CD4-positive, alpha-beta T cell treated with Interleukin-4 for 1 hour (primary cell): Measurements from ENCODE around the gene MOSPD3.
"Not testable (repeated sequence)": the region's sequence is repeated elsewhere in the genome, so short reads cannot be mapped to it uniquely, and the experiment has no call there.

ENCODE experiments used
- DNase-seq, 2 donors: peaks; one replicate each; pipeline ENCODE4 v3.0.0-alpha.2; 2020 to 2022

The MOSPD3 gene, protein sequence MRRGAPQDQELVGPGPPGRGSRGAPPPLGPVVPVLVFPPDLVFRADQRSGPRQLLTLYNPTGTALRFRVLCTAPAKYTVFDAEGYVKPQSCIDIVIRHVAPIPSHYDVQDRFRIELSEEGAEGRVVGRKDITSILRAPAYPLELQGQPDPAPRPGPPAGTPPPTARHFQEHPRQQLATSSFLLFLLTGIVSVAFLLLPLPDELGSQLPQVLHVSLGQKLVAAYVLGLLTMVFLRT

DNA sequence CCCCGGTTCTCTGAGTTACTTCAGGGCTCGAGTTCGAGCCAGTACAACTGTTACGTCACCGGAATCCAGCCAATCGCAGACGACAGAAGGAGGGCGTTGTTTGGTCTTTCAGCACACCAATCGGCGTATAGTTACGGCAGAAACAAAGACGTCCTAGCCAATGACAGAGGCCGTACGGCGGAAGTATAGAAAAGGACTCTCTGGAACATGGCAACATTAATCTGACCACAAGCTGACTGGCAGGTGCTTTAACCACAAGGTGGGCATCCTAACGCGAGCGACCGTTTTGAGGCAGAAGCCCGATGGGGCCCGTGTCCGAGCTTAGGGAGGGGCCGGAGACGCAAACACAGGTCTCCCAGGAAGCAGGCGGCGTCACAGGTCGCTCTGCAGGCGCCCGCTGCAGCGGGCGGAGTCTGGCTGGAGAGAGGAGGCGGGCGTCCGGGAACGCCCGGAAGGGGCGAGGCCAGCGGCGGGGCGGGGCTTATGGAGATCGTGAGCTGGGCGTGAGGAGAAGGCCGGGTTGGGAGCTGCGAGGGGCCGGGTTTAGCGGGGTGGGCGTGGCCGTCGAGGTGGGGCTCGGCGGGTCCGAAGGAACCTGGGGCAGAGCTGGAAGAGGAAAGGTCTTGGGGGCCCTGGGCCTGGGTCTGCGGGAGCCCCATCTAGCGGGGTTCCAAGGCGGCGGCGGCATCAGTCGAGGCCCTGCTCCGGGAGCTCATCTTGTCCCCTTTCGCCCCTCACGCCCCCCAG, at the start of gene MOSPD3:
Gene MOSPD3 (plus strand): TSS at position 558 of the 747 bp plus-strand sequence. CDS start 252 bp downstream, outside the sequence.
- DNase-seq: peak; percentile 98

DNA sequence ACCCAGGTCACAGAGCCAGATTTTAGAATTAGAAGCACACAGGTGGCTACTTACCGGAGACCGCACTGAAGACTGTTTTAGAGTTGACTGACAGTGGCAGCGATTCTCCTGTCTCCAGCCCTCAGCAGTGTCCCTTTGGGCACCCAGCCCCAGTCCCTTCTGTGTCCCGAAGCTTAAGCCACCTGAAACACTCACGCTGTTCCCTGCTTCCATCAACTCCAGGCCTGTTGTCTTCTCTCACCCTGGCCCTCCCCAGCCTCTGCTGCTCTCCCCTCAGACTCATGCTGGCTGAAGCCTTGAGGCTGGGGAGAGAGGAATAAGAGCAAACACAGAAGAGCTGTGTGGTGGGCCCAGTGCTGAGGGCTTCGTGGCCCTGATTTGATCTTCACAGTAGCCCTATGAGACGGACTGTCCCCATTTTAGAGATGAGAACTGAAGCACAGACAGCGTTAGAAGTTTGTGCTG, 49.2 kb upstream of the MOSPD3 start:
- no peak for DNase-seq

DNA sequence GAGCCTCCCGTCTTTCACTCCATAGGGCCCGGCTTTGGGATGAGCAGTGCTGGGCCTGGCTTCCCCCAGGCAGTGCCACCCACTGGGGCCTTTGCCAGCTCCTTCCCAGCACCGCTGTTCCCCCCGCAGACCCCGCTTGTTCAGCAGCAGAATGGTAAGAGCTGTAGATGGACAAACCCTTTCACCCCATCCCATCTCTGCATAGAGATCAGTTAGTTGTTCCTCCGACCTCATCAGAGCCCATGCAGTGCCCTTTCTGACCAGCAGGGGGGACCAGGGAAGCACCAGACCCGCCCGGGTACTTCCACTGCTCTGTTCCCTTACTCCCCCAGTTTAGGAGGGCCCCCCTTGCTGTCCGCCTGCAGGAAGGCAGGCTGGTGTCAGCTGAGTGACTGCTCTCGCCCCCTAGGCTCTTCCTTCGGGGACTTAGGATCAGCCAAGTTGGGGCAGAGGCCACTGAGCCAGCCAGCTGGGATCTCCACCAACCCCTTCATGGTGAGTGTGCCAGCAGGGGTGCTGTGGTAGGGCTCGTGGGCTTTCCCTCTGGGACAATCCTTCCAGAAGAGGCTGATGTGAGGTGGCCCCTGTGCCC, 48.4 kb upstream of the MOSPD3 start:
- peak; percentile 80 to 86 for DNase-seq

DNA sequence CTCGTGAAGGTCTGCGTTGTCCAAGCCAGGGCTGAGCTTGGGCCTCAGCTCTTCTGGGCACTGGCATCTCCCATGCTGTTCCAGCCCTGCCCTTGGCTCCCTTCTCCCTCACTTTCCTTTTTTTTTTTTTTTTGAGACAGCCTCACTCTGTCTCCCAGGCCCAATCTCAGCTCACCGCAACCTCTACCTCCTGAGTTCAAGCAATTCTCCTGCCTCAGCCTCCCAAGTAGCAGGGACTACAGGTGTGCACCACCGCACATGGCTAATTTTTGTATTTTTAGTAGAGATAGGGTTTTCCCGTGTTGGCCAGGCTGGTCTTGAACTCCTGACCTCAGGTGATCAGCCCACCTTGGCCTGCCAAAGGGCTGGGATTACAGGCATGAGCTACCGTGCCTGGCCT, 47.9 kb upstream of the MOSPD3 start:
- DNase-seq: not testable (repeated sequence)

- no peak for DNase-seq
Observed at GRCh38 chr7:100565133-100565571, 47.2 kb upstream of the MOSPD3 start.

DNA sequence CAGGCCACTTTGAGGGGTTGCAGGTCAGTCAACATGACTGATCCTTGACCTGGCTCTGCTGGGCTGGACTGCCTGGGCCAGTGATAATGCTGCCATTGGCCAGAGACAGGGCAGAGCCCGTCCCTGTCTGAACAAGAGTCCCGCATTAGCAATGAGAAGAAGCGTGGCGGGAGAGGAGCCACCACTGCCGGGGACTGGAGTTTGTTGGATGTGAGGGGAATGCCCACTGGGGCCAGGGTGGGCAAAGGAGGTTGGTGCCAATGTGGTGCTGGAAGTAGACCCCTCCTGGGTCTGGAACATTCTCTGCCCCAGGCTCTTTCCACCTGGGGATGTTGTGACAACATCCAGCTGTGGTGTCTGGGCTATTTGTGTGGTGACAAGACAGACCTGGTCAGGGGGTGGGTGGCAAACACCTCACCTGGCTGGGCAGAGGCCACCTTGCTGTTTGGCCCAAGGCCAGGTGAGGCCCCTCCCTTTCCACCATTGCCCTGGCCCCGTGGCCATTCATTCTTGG, 46.3 kb upstream of the MOSPD3 start:
- no peak for DNase-seq

GRCh38 chr7:100567031-100567730, 45.2 kb upstream of the MOSPD3 start:
- DNase-seq: no peak

DNA sequence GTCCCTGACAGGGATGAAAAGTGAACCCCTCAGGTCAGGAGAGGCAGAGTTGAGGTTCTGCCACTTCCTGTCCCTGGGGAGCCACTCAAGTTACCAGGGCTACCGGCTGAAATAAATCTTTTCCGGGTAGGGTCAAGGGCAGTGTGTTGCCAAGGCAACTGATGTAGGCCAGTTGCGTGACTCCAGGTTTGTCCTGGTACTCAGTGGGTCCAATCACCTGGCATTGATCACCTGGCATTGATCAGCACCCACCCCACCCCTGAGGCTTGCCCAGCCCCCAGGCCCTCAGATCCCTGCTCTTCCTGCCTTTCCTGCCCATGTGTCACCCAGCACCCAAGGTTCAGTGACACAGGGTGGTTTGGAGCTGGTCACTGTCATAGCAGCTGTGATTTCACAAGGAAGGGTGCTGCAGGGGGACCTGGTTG, 44.6 kb upstream of the MOSPD3 start:
- DNase-seq: no peak

DNA sequence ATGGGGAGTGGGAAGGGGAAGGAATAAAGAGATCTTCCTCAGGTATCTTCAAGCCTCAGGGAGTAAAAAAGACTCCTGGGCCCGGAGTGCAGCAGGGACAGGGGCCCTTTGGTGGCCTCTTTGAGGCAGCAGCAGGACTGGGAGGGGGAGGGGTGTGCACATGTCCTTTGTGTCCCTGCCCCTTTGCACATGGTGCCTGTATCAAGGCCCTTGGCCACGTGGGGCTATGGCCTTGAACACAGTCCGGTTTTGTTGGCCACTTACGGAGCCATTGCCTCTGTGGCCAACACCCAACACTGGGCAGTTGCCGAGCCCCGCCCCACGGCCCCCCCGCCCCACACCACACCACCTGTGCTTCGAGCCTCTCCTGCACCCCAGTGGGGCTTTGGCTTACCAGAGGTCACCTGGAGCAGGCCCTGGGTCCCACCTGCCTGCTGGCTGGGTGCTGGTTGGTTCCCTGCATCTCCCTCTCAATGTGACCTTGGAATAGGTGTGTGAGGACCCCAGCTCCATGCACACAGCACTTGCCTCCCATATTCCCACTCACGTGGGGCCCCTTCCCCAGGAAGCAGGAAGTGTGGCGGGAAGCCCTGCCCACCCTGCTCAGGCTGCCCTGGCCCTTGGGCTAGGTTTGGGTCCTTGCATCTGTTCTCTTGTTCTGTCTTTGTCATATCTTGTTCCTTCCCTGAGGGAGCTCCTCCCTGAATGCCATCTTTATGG, 44.0 kb upstream of the MOSPD3 start:
- no peak for DNase-seq

GRCh38 chr7:100568896-100569844, 43.2 kb upstream of the MOSPD3 start:
- peak; percentile 49 to 61 for DNase-seq

- no peak for DNase-seq
Observed at GRCh38 chr7:100570954-100571828, 41.1 kb upstream of the MOSPD3 start.

GRCh38 chr7:100571829-100572116, 40.6 kb upstream of the MOSPD3 start:
- DNase-seq: no peak

- no peak for DNase-seq
Observed at GRCh38 chr7:100572281-100572948, 39.9 kb upstream of the MOSPD3 start.

DNA sequence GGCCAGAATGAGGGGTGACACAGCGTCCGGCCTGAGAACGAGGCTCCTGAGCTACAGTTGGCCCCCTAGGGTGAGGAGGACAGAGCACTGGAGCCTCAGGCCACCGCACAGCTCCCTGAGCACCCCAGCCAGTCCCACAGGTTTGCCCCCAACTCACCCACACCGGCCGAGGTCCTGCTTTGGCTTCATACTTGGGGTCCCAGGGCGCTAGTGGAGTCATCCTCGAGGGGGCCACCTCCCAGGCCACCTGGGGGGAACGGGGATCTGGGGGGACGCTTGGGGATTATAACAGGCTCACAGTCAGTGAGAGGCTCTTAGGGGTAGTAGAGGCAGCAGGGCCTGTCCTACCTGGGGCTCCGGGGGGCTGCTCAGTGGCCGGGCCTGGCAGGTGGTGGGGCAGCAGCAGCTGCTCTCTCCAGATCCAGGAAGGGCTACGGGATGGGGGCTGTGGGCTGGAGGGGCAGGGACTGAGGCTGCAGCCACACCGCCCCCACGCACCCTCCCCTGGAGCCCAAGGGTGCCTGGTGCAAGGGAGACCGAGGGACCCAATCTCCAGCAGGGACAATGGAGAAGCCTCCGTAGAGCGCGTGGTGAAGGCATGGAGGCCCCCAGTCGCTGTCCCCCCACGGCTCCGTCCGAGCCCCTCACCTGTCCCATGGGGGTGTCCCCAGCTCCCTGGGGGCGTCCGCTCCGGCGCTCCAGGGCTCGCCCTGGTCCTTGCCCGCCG, 39.2 kb upstream of the MOSPD3 start:
- no peak for DNase-seq

DNA sequence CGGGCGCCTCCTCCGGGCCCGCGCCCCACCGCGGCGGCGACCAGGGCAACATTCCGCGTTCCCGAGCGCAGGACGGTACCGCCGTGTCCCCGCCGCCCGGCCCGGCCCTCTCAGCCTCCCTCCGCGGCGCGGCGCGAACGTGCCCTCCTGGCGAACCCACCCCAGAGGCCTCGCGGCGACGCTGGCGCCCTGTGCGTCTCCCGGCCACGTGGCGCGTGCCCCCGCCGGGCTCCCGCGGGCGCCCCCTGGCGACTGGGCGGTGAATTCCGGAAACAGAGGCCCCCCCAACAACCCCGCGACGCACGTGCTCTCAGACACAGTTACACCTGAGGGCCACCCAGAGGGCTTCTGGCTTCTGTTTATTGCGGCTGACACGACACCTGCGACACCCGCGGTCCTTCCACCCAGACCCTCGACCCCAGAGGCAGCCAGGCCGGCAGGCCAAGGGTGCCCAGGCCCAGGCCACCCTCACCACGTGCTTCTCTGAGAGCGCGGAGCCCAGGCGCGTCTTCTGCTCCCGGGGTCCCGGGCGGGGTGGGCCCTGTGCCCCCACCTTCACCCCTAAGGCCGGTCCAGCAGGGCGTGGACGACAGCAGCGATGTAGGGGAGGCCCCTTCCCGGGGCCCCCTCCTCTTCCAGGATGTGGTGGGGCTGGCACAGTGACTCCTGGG, 38.5 kb upstream of the MOSPD3 start, which contains the start of gene SAP25:
Gene SAP25 (minus strand): TSS at position 210 of the 671 bp plus-strand sequence. CDS start 158 bp downstream, at position 52.
- DNase-seq: no peak

- DNase-seq: no peak
Observed at GRCh38 chr7:100574362-100575205, 37.8 kb upstream of the MOSPD3 start.

DNA sequence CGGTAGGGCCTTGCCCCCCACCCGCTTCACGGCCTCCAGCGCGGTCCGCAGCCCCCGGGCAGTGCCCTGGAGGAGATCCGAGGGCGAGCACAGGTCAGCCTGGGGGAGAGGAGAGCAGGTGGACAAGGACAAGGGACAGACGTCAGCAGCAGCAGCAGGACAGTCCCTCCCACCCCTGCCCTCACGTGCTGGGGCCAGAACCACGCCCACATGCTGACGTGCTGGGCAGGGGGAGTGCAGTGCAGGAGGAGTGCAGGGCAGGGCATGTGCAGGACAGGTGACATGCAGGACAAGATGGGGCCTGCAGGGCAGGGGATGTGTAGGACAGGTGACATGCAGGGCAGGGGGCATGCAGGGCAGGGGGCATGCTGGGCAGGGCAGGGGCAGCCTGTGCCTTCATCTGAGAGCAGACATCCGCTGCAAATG, 37.1 kb upstream of the MOSPD3 start:
- no peak for DNase-seq
